Natural killer cell (primary cell): ENCODE data around the gene TMEM119. TPM values are rescaled to one million over a fixed set of nuclear protein-coding genes. Genes with fewer than 3 reads are reported as not detected.

Experiments used
- ATAC-seq, 3 donors: fragments of 150-1000 bp in 2 of 3; fragments of 200-7000 bp in 1 of 3; cut with Tn5 transposase; 1 replicate in 1 of 3; 2 replicates in 2 of 3; pipeline ENCODE4 v1.10.0; 2021; ENCODE audit warnings: mild to moderate bottlenecking in 2 of 3, moderate library complexity in 2 of 3
- DNase-seq, 2 donors: peaks; one replicate each; pipeline versions ENCODE4 v3.0.0 to v3.0.0-alpha.2; 2013 to 2021; ENCODE audit warnings: mixed read lengths in 1 of 2
- H3K27ac ChIP-seq: one replicate; pipeline ENCODE4 v1.5.1; 2013; ENCODE audit warnings: mild to moderate bottlenecking, low read length
- H3K27me3 ChIP-seq: one replicate; pipeline ENCODE4 v1.6.1; 2013; ENCODE audit warnings: low read length; ENCODE audit not compliant: control insufficient read depth, insufficient read depth
- H3K36me3 ChIP-seq: one replicate; pipeline ENCODE4 v1.6.1; 2013; ENCODE audit warnings: low read length; ENCODE audit not compliant: control insufficient read depth, insufficient read depth
- H3K4me1 ChIP-seq: one replicate; pipeline ENCODE4 v1.6.1; 2013; ENCODE audit warnings: low read length; ENCODE audit not compliant: control insufficient read depth, insufficient read depth
- H3K4me3 ChIP-seq: one replicate; pipeline ENCODE4 v1.5.1; 2013; ENCODE audit warnings: low read length
- H3K9me3 ChIP-seq: one replicate; pipeline ENCODE4 v1.6.1; 2013; ENCODE audit warnings: low read length; ENCODE audit not compliant: control insufficient read depth, insufficient read depth
- H3K27ac Mint-ChIP-seq, 2 donors: one replicate each; pipeline ENCODE4 v1.8.0; 2022; ENCODE audit warnings: mild to moderate bottlenecking in 2 of 2, mixed read lengths in 2 of 2, moderate library complexity in 1 of 2
- H3K27me3 Mint-ChIP-seq, 2 donors: one replicate each; pipeline ENCODE4 v1.8.0; 2022; ENCODE audit warnings: low read depth in 2 of 2, mixed read lengths in 2 of 2
- H3K36me3 Mint-ChIP-seq: one replicate; pipeline ENCODE4 v1.8.0; 2022; ENCODE audit warnings: mixed read lengths
- H3K4me1 Mint-ChIP-seq, 2 donors: one replicate each; pipeline ENCODE4 v1.8.0; 2022; ENCODE audit warnings: mixed read lengths in 2 of 2
- H3K4me3 Mint-ChIP-seq: one replicate; pipeline ENCODE4 v1.8.0; 2022; ENCODE audit warnings: mild to moderate bottlenecking, moderate library complexity, mixed read lengths
- H3K9me3 Mint-ChIP-seq, 2 donors: one replicate each; pipeline ENCODE4 v1.8.0; 2022; ENCODE audit warnings: mixed read lengths in 2 of 2
- CTCF ChIP-seq: fragments of 200-600 bp; IDR thresholded peaks from one replicate; pipeline ENCODE4 v1.8.0; 2022; ENCODE audit warnings: antibody characterized with exemption
- WGBS: methylation state at CpG from one replicate; pipeline ENCODE4 v1.1.7; 2013; ENCODE audit warnings: missing lambda C conversion rate; ENCODE audit not compliant: insufficient coverage; 5-methylcytosine and 5-hydroxymethylcytosine counted together
- intact Hi-C: fragments of 100-400 bp; cut with micrococcal nuclease; formaldehyde crosslinking; loops from one replicate; pipeline ENCODE4 v1.14.2; 2022
- total RNA-seq, 4 donors: library from RNA; stranded (reverse); fragments of 120-200 nt in 1 of 4; gene quantifications; one replicate each; pipeline versions ENCODE4 v1.2.3 to v1.2.4, GENCODE V29; 2013 to 2022

TMEM119 gene
- total RNA-seq, 3 donors from 2014 or later (not counting 1 experiment from before 2014, with no cell fraction given), result 0.70 to 3.4 (median 0.71) TPM

GRCh38 chr12:108566452-108566851 lies 31.4 kb downstream of the TMEM119 start:
- H3K4me1 Mint-ChIP-seq, result peaks cover 14% of the 10 kb centered on the region in 2 donors
- peak overlapping the region in 1 of 2 donors; percentile 27 for H3K27ac Mint-ChIP-seq
- DNase-seq, result no peak
- no peak overlapping the region for H3K4me3 ChIP-seq
- peaks cover 54% of the 10 kb centered on the region for H3K36me3 ChIP-seq
- peaks cover 23% of the 10 kb centered on the region for H3K4me1 ChIP-seq
- no peak for TF ChIP-seq CTCF
- 98% methylated on average over 4 of the region's 4 CpGs for WGBS
- H3K27me3 ChIP-seq, result no peaks in the 10 kb centered on the region
- no peak for ATAC-seq
- no peak overlapping the region for H3K27ac ChIP-seq
- peaks cover 25% of the 10 kb centered on the region for H3K36me3 Mint-ChIP-seq
- intact Hi-C loops, result loop anchor here (10.0 kb wide), 1 partner anchor 268 kb away; no protein-coding TSS in a partner anchor
- H3K9me3 ChIP-seq, result no peaks in the 10 kb centered on the region
- H3K4me3 Mint-ChIP-seq, result no peak overlapping the region
- H3K9me3 Mint-ChIP-seq, result no peaks in the 10 kb centered on the region
- no peaks in the 10 kb centered on the region for H3K27me3 Mint-ChIP-seq

GRCh38 chr12:108565976-108566375 lies 31.9 kb downstream of the TMEM119 start:
- peaks cover 25% of the 10 kb centered on the region for H3K36me3 Mint-ChIP-seq
- 4% methylated on average over 2 of the region's 2 CpGs for WGBS
- H3K4me1 ChIP-seq, result peaks cover 23% of the 10 kb centered on the region
- peaks cover 54% of the 10 kb centered on the region for H3K36me3 ChIP-seq
- no peaks in the 10 kb centered on the region for H3K27me3 Mint-ChIP-seq
- peak overlapping the region in 1 of 2 donors; percentile 27 for H3K27ac Mint-ChIP-seq
- H3K4me3 Mint-ChIP-seq, result no peak overlapping the region
- peaks cover 19% of the 10 kb centered on the region in 2 donors for H3K4me1 Mint-ChIP-seq
- no peak overlapping the region for H3K4me3 ChIP-seq
- ATAC-seq (no peak), DNase-seq (peak in 1 of 2 donors; percentile 80)
- no peaks in the 10 kb centered on the region for H3K9me3 ChIP-seq
- intact Hi-C loops, result loop anchor here (10.0 kb wide), 1 partner anchor 269 kb away; no protein-coding TSS in a partner anchor
- H3K27me3 ChIP-seq, result no peaks in the 10 kb centered on the region
- no peak for TF ChIP-seq CTCF
- H3K27ac ChIP-seq, result no peak overlapping the region
- H3K9me3 Mint-ChIP-seq, result no peaks in the 10 kb centered on the region

- peaks cover 54% of the 10 kb centered on the region for H3K36me3 ChIP-seq
- Mint-ChIP-seq H3K27me3 (no peaks in the 10 kb centered on the region), H3K27ac (no peak overlapping the region), H3K9me3 (no peaks in the 10 kb centered on the region), H3K4me1 (peaks cover 26 to 27% of the 10 kb centered on the region in 2 donors), H3K4me3 (no peak overlapping the region), H3K36me3 (peaks cover 25% of the 10 kb centered on the region)
- TF ChIP-seq CTCF, result no peak
- no peaks in the 10 kb centered on the region for H3K9me3 ChIP-seq
- DNase-seq (no peak), ATAC-seq (no peak)
- H3K27ac ChIP-seq, result no peak overlapping the region
- H3K4me3 ChIP-seq, result no peak overlapping the region
- intact Hi-C loops, result loop anchor here (10.0 kb wide), 1 partner anchor 270 kb away; no protein-coding TSS in a partner anchor
- WGBS, result 80% methylated on average over 3 of the region's 3 CpGs
- H3K4me1 ChIP-seq, result peaks cover 27% of the 10 kb centered on the region
- H3K27me3 ChIP-seq, result no peaks in the 10 kb centered on the region
Measured at GRCh38 chr12:108565146-108565545, 32.7 kb downstream of the TMEM119 start.

- no peak overlapping the region for H3K27ac ChIP-seq
- ATAC-seq, result no peak
- Mint-ChIP-seq H3K9me3 (no peaks in the 10 kb centered on the region), H3K36me3 (peaks cover 25% of the 10 kb centered on the region), H3K4me1 (peaks cover 31 to 32% of the 10 kb centered on the region in 2 donors), H3K27me3 (no peaks in the 10 kb centered on the region), H3K4me3 (no peak overlapping the region), H3K27ac (no peak overlapping the region)
- H3K27me3 ChIP-seq, result no peaks in the 10 kb centered on the region
- peaks cover 29% of the 10 kb centered on the region for H3K4me1 ChIP-seq
- peaks cover 54% of the 10 kb centered on the region for H3K36me3 ChIP-seq
- no peaks in the 10 kb centered on the region for H3K9me3 ChIP-seq
- DNase-seq, result no peak
- H3K4me3 ChIP-seq, result no peak overlapping the region
- no peak for TF ChIP-seq CTCF
- intact Hi-C loops, result loop anchor here (5.0 to 10.0 kb wide), 2 partner anchors 68 to 270 kb away; partner anchors contain the start of gene SELPLG
Measured at GRCh38 chr12:108564724-108565123, 33.2 kb downstream of the TMEM119 start.
